Hepatocyte (in vitro differentiated cells): ENCODE data around the gene LEF1. TPM values are rescaled to one million over a fixed set of nuclear protein-coding genes. Genes with fewer than 3 reads are reported as not detected.

ENCODE experiments used
- DNase-seq: peaks from one replicate; pipeline ENCODE4 v3.0.0-alpha.2; 2016; ENCODE audit warnings: low spot score
- H2AFZ ChIP-seq: fragments of 200-600 bp; sonication (generic); 2 replicates; pipeline ENCODE4 v1.6.0; 2016; ENCODE audit warnings: antibody characterized with exemption, mild to moderate bottlenecking
- H3K27ac ChIP-seq: fragments of 200-600 bp; sonication (generic); 2 replicates; pipeline ENCODE4 v1.5.1; 2016; ENCODE audit warnings: mild to moderate bottlenecking
- H3K27me3 ChIP-seq: fragments of 200-600 bp; sonication (generic); 2 replicates; pipeline ENCODE4 v1.6.1; 2016
- H3K36me3 ChIP-seq: fragments of 200-600 bp; sonication (generic); replicated peaks from 2 replicates; pipeline ENCODE4 v1.5.1; 2016; ENCODE audit warnings: low read depth; ENCODE audit not compliant: insufficient read depth
- H3K4me1 ChIP-seq: fragments of 200-600 bp; sonication (generic); 2 replicates; pipeline ENCODE4 v1.5.1; 2016; ENCODE audit warnings: mild to moderate bottlenecking, moderate library complexity; ENCODE audit not compliant: insufficient read depth
- H3K4me2 ChIP-seq: fragments of 200-600 bp; sonication (generic); 2 replicates; pipeline ENCODE4 v1.6.0; 2016
- H3K4me3 ChIP-seq: fragments of 200-600 bp; sonication (generic); 2 replicates; pipeline ENCODE4 v1.5.1; 2016; ENCODE audit warnings: mild to moderate bottlenecking
- H3K79me2 ChIP-seq: fragments of 200-600 bp; sonication (generic); 2 replicates; pipeline ENCODE4 v1.6.0; 2017; ENCODE audit warnings: mild to moderate bottlenecking
- H3K9me2 ChIP-seq: fragments of 200-600 bp; sonication (generic); replicated peaks from 2 replicates; pipeline ENCODE4 v1.6.0; 2017; ENCODE audit warnings: mild to moderate bottlenecking; ENCODE audit not compliant: insufficient read depth
- H3K9me3 ChIP-seq: fragments of 200-600 bp; sonication (generic); 2 replicates; pipeline ENCODE4 v1.5.1; 2016; ENCODE audit warnings: low read depth, mild to moderate bottlenecking
- H4K20me1 ChIP-seq: fragments of 200-600 bp; sonication (generic); 2 replicates; pipeline ENCODE4 v1.6.0; 2016; ENCODE audit warnings: mild to moderate bottlenecking; ENCODE audit not compliant: insufficient read depth, poor library complexity, severe bottlenecking
- CTCF ChIP-seq: fragments of 200-600 bp; sonication (generic); IDR thresholded peaks from 2 replicates; pipeline ENCODE4 v1.5.1; 2016; ENCODE audit warnings: antibody characterized with exemption, mild to moderate bottlenecking; ENCODE audit not compliant: poor library complexity
- EZH2 ChIP-seq: fragments of 200-600 bp; sonication (generic); IDR thresholded peaks from 2 replicates; pipeline ENCODE4 v1.6.1; 2016; ENCODE audit warnings: antibody characterized with exemption, mild to moderate bottlenecking, borderline replicate concordance
- EZH2phosphoT487 ChIP-seq: fragments of 200-600 bp; sonication (generic); IDR thresholded peaks from one replicate; pipeline ENCODE4 v1.6.1; 2018; ENCODE audit warnings: antibody characterized with exemption, mild to moderate bottlenecking, low read depth, moderate library complexity; ENCODE audit not compliant: unreplicated experiment, severe bottlenecking
- WGBS: methylation state at CpG from one replicate; pipeline ENCODE4 v1.1.6; 2016; ENCODE audit warnings: low lambda C conversion rate; ENCODE audit errors: missing lambda C conversion rate; 5-methylcytosine and 5-hydroxymethylcytosine counted together
- polyA plus RNA-seq: library from polyadenylated mRNA; unstranded; fragments of >200 nt; fragmentation: Nextera tagmentation; extraction: Ambion mirVana; gene quantifications from 2 replicates; pipeline ENCODE4 v1.2.1, GENCODE V29; 2016
- total RNA-seq: library from RNA; depleted of rRNA; stranded (reverse); fragments of >200 nt; gene quantifications from 2 replicates; pipeline ENCODE4 v1.2.3, GENCODE V29; 2014

Gene LEF1
- total and polyA plus RNA-seq, 2 experiments from 2014 or later: 8.6 to 10.4 TPM

DNA sequence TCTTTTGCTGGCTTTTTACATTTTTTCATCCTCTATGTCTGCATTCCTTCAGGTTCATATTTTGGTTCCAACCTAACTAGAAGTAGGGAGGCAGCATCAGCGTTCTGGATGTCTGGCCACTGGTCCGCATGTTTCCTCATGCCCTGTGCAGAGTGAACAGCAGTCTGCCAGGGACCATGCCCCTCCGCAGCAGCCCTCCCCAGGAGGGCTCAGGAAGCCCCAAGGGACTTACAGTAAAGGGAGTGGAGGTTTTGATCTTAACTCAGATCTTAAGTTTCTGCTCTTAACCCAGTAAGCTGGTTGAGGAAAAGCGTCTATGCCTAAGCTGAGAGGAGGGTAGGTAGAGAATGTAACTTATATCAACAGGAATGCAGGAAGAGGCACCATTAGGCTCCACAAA, 45.0 kb upstream of the LEF1 start:
- H3K4me2 ChIP-seq: no peak overlapping the region
- H3K27ac ChIP-seq: no peak overlapping the region
- H2AFZ ChIP-seq: no peak overlapping the region
- H3K4me3 ChIP-seq: no peak overlapping the region
- H3K9me2 ChIP-seq: no peaks in the 10 kb centered on the region
- no peaks in the 10 kb centered on the region for H3K79me2 ChIP-seq
- TF ChIP-seq EZH2 (no peak), EZH2phosphoT487 (no peak), CTCF (no peak)
- H4K20me1 ChIP-seq: no peaks in the 10 kb centered on the region
- 81% methylated on average over 4 of the region's 4 CpGs for WGBS
- no peaks in the 10 kb centered on the region for H3K9me3 ChIP-seq
- no peaks in the 10 kb centered on the region for H3K36me3 ChIP-seq
- no peaks in the 10 kb centered on the region for H3K4me1 ChIP-seq
- no peaks in the 10 kb centered on the region for H3K27me3 ChIP-seq
- DNase-seq: no peak

DNA sequence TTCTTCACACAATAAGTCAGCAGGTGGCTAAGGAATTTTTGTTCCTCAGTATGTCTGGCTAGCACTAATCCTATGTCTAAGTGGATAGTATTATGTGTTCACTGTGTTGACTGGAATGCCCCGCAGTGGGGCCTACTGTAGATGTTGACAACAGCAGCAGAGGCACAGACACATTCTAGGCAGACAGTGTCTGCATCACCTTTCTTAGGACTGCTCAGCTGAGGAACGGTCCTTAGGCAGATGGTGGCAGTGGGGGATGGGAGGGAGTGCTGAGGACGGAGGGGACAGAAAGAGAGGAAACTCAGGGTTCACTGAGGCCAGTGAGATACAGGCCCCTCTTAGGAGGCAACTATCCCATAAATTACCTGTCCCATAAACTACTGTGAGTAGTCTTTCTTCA, 44.6 kb upstream of the LEF1 start:
- Histone ChIP-seq H3K36me3 (no peaks in the 10 kb centered on the region), H3K4me1 (no peaks in the 10 kb centered on the region), H2AFZ (no peak overlapping the region), H3K4me2 (no peak overlapping the region), H4K20me1 (no peaks in the 10 kb centered on the region), H3K4me3 (no peak overlapping the region), H3K27me3 (no peaks in the 10 kb centered on the region), H3K79me2 (no peaks in the 10 kb centered on the region), H3K27ac (no peak overlapping the region), H3K9me2 (no peaks in the 10 kb centered on the region), H3K9me3 (no peaks in the 10 kb centered on the region)
- 58% methylated on average over 3 of the region's 3 CpGs for WGBS
- TF ChIP-seq CTCF (no peak), EZH2 (no peak), EZH2phosphoT487 (no peak)
- no peak for DNase-seq

DNA sequence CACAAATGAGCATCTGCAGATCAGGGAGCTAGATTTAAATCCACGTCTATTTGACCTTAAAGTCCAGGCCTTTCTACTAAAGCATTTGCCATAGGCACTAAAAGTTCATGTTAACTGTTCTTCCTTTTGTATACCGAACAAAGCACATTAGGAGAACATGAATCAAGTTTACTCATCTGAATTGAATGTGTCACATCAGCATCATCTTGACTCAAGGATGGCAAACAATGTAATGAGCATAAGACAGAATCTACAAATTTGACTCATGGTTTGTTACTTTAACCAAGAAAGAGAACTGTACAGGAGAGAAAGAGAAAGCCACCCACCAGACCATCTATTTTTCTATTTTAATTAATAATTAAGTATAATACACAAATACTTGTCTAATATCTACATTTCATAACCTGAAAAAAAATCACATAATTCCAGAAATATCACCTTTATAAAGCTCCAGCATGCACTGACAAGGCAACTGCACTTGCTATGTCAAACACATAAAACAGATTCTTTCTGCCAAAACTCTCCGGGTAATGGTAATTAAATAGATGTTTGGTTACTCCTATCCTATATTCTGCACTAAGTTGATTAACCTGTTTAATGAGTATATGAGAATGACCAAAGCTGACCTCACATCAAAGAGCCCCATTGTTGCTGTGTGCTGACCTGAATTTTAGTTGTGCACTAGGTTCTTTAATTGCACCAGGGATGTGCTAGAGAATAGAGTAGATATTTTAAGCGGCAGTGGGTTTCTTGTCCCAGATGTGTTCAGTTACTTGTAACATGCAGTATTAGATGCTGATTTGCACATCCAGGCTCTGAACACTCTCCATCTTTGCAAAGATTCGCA, 42.5 kb upstream of the LEF1 start:
- no peaks in the 10 kb centered on the region for H3K27me3 ChIP-seq
- no peaks in the 10 kb centered on the region for H3K4me1 ChIP-seq
- H3K36me3 ChIP-seq: no peaks in the 10 kb centered on the region
- no peaks in the 10 kb centered on the region for H3K79me2 ChIP-seq
- H3K27ac ChIP-seq: no peak overlapping the region
- H3K4me2 ChIP-seq: no peak overlapping the region
- no peaks in the 10 kb centered on the region for H3K9me3 ChIP-seq
- no peak overlapping the region for H3K4me3 ChIP-seq
- H4K20me1 ChIP-seq: no peaks in the 10 kb centered on the region
- 86% methylated on average over 5 of the region's 5 CpGs for WGBS
- H2AFZ ChIP-seq: no peak overlapping the region
- TF ChIP-seq CTCF (no peak), EZH2 (no peak), EZH2phosphoT487 (no peak)
- no peak for DNase-seq
- no peaks in the 10 kb centered on the region for H3K9me2 ChIP-seq
